HL-60 (cell line): ENCODE measurements around the gene ANKRD39.

Experiments
- DNase-seq, 2 experiments: peaks; one replicate each; pipeline ENCODE4 v3.0.0-alpha.2; 2010 to 2020; ENCODE audit warnings: low read depth in 1 of 2, low spot score in 1 of 2
- H3K27ac ChIP-seq: fragments of 250-450 bp; sonication (Bioruptor Pico); replicated peaks from 2 replicates; pipeline ENCODE4 v1.5.1; 2020; ENCODE audit warnings: mild to moderate bottlenecking, moderate library complexity
- H3K27me3 ChIP-seq: fragments of 250-450 bp; sonication (Bioruptor Pico); 2 replicates; pipeline ENCODE4 v1.5.1; 2021; ENCODE audit warnings: mild to moderate bottlenecking, moderate library complexity; ENCODE audit not compliant: insufficient read depth, poor library complexity, severe bottlenecking
- H3K4me3 ChIP-seq: replicated peaks from 2 replicates; pipeline ENCODE4 v1.5.1; 2011; ENCODE audit warnings: mild to moderate bottlenecking, control low read depth, low read length; ENCODE audit not compliant: insufficient read depth
- GABPA ChIP-seq: IDR thresholded peaks from 2 replicates; pipeline ENCODE4 v1.6.1; 2012; ENCODE audit warnings: low read depth
- POLR2AphosphoS5 ChIP-seq: IDR thresholded peaks from 2 replicates; pipeline ENCODE4 v1.6.1; 2012; ENCODE audit warnings: low read depth
- SPI1 ChIP-seq: IDR thresholded peaks from 2 replicates; pipeline ENCODE4 v1.6.1; 2012; ENCODE audit warnings: low read depth, mild to moderate bottlenecking, borderline replicate concordance
- TF ChIP-seq, protein P1 (sequence below): IDR thresholded peaks from one replicate; pipeline ENCODE4 v1.5.1; 2011; ENCODE audit warnings: low read length, control low read depth, inconsistent platforms; ENCODE audit not compliant: insufficient read depth
- TF ChIP-seq, protein P2 (sequence below): IDR thresholded peaks from 2 replicates; pipeline ENCODE4 v1.6.1; 2012; ENCODE audit warnings: low read depth; ENCODE audit not compliant: insufficient replicate concordance

Gene ANKRD39

DNA sequence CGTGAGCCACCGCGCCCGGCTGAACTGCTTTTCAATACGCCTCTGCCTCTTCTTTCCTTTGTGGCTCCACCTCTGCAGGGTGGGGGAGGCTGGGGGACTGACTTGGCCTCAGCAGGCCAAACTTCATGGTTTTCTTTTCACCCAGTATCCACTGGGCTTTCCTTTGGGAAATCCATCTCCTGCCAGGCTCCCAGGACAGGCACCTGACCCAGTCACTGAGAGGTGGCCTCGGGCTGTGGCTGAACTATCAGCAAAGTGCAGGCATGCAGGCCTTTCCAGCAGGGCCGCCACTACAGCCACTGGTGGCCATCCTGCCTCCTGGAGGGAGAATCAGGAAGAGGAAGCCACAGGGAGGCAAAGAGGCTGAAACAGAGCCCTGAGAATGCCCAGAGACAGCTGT, 45.5 kb upstream of the ANKRD39 start:
- Histone ChIP-seq H3K4me3 (no peak overlapping the region), H3K27me3 (no peaks in the 10 kb centered on the region), H3K27ac (no peak overlapping the region)
- no peak for DNase-seq
- no peak for TF ChIP-seq SPI1
- TF ChIP-seq, protein P1, sequence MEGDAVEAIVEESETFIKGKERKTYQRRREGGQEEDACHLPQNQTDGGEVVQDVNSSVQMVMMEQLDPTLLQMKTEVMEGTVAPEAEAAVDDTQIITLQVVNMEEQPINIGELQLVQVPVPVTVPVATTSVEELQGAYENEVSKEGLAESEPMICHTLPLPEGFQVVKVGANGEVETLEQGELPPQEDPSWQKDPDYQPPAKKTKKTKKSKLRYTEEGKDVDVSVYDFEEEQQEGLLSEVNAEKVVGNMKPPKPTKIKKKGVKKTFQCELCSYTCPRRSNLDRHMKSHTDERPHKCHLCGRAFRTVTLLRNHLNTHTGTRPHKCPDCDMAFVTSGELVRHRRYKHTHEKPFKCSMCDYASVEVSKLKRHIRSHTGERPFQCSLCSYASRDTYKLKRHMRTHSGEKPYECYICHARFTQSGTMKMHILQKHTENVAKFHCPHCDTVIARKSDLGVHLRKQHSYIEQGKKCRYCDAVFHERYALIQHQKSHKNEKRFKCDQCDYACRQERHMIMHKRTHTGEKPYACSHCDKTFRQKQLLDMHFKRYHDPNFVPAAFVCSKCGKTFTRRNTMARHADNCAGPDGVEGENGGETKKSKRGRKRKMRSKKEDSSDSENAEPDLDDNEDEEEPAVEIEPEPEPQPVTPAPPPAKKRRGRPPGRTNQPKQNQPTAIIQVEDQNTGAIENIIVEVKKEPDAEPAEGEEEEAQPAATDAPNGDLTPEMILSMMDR, result no peak
- TF ChIP-seq POLR2AphosphoS5, result no peak
- TF ChIP-seq GABPA, result no peak
- TF ChIP-seq, protein P2, sequence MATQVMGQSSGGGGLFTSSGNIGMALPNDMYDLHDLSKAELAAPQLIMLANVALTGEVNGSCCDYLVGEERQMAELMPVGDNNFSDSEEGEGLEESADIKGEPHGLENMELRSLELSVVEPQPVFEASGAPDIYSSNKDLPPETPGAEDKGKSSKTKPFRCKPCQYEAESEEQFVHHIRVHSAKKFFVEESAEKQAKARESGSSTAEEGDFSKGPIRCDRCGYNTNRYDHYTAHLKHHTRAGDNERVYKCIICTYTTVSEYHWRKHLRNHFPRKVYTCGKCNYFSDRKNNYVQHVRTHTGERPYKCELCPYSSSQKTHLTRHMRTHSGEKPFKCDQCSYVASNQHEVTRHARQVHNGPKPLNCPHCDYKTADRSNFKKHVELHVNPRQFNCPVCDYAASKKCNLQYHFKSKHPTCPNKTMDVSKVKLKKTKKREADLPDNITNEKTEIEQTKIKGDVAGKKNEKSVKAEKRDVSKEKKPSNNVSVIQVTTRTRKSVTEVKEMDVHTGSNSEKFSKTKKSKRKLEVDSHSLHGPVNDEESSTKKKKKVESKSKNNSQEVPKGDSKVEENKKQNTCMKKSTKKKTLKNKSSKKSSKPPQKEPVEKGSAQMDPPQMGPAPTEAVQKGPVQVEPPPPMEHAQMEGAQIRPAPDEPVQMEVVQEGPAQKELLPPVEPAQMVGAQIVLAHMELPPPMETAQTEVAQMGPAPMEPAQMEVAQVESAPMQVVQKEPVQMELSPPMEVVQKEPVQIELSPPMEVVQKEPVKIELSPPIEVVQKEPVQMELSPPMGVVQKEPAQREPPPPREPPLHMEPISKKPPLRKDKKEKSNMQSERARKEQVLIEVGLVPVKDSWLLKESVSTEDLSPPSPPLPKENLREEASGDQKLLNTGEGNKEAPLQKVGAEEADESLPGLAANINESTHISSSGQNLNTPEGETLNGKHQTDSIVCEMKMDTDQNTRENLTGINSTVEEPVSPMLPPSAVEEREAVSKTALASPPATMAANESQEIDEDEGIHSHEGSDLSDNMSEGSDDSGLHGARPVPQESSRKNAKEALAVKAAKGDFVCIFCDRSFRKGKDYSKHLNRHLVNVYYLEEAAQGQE, result no peak

DNA sequence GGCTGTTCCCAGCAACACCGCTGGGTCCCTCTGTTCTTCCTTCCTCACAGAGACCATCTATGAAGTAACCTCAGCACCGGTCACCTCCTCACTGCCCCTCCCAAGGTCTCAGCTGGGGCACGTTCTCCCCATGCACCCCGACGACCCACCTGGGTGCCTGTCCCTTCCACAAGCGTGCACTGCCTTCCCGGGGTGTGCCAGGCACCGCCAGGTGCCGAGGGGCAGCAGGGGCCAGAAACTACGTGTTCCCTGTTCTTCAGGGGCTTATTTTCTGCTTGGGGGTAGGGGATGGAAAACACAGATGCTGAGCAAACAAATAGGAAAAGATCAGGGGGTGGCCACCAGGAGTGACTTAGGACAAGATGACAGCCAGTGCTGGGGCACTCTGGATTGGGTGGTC, 42.4 kb upstream of the ANKRD39 start:
- TF ChIP-seq GABPA, result no peak
- TF ChIP-seq SPI1, result no peak
- TF ChIP-seq, protein P1, result no peak
- no peak for TF ChIP-seq POLR2AphosphoS5
- TF ChIP-seq, protein P2, result no peak
- no peak overlapping the region for H3K4me3 ChIP-seq
- H3K27ac ChIP-seq, result no peak overlapping the region
- no peak for DNase-seq
- peaks cover 3% of the 10 kb centered on the region for H3K27me3 ChIP-seq

DNA sequence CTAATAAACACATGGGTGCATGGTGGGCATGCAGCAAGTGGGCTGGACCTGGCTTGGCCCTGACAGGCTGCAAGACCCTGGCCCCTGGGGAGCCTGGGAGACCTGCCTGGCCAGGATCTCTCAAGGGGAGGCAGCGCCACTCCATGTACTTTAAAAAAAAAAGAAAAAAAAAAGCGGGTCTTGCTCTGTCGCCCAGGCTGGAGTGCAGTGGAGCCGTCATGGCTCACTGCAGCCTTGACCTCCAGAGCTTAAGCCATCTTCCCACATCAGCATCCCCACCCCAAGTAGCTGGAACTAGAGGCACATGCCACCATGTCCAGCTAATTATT, 41.6 kb upstream of the ANKRD39 start:
- no peak overlapping the region for H3K27ac ChIP-seq
- no peak overlapping the region for H3K4me3 ChIP-seq
- no peak for DNase-seq
- peaks cover 3% of the 10 kb centered on the region for H3K27me3 ChIP-seq
- TF ChIP-seq, protein P2, result no peak
- TF ChIP-seq SPI1 (no peak), GABPA (no peak), POLR2AphosphoS5 (no peak)
- TF ChIP-seq, protein P1, result no peak
